Neuronal stem cell (in vitro differentiated cells): ENCODE measurements around the gene DNAH8.

Experiments used
- DNase-seq: peaks from one replicate; pipeline ENCODE4 v3.0.0-alpha.2; 2013; ENCODE audit warnings: low spot score
- H2AFZ ChIP-seq: one replicate; pipeline ENCODE4 v1.6.1; 2013; ENCODE audit warnings: mild to moderate bottlenecking, low read length, inconsistent platforms
- H2AK5ac ChIP-seq: 2 replicates; pipeline ENCODE4 v1.6.1; 2013; ENCODE audit warnings: low read depth, mild to moderate bottlenecking, inconsistent platforms, low read length, moderate library complexity, mixed read lengths
- H2BK120ac ChIP-seq: 2 replicates; pipeline ENCODE4 v1.6.1; 2013; ENCODE audit warnings: low read depth, mild to moderate bottlenecking, inconsistent platforms, low read length, moderate library complexity, mixed read lengths
- H2BK12ac ChIP-seq: one replicate; pipeline ENCODE4 v1.6.1; 2013; ENCODE audit warnings: low read length, inconsistent platforms
- H2BK15ac ChIP-seq: 2 replicates; pipeline ENCODE4 v1.6.1; 2013; ENCODE audit warnings: mild to moderate bottlenecking, low read length, inconsistent platforms, mixed read lengths
- H2BK5ac ChIP-seq: one replicate; pipeline ENCODE4 v1.6.1; 2013; ENCODE audit warnings: inconsistent platforms, mild to moderate bottlenecking, low read length, moderate library complexity
- H3K14ac ChIP-seq: one replicate; pipeline ENCODE4 v1.6.1; 2013; ENCODE audit warnings: low read length, inconsistent platforms
- H3K18ac ChIP-seq: 2 replicates; pipeline ENCODE4 v1.6.1; 2013; ENCODE audit warnings: low read length, inconsistent platforms
- H3K23ac ChIP-seq: 2 replicates; pipeline ENCODE4 v1.6.1; 2013; ENCODE audit warnings: low read depth, mild to moderate bottlenecking, mixed read lengths, low read length, inconsistent platforms; ENCODE audit not compliant: poor library complexity
- H3K27ac ChIP-seq: replicated peaks from 3 replicates; pipeline ENCODE4 v1.5.1; 2013; ENCODE audit warnings: low read length, inconsistent platforms
- H3K27me3 ChIP-seq, 3 experiments: 2 replicates each; pipeline ENCODE4 v1.6.1; 2013; ENCODE audit warnings: low read length in 3 of 3, mild to moderate bottlenecking in 2 of 3, inconsistent platforms in 1 of 3, low read depth in 1 of 3, mixed read lengths in 1 of 3, moderate library complexity in 1 of 3; ENCODE audit not compliant: control insufficient read depth in 3 of 3, insufficient read depth in 3 of 3
- H3K36me3 ChIP-seq, 2 donors: replicated peaks in 1 of 2; 2 replicates each; pipeline ENCODE4 v1.6.1; 2013; ENCODE audit warnings: low read length in 2 of 2; ENCODE audit not compliant: control insufficient read depth in 2 of 2, insufficient read depth in 2 of 2
- H3K4ac ChIP-seq: 2 replicates; pipeline ENCODE4 v1.6.1; 2013; ENCODE audit warnings: inconsistent platforms, mild to moderate bottlenecking, low read length, moderate library complexity
- H3K4me1 ChIP-seq, 2 donors: 1 replicate in 1 of 2; 2 replicates in 1 of 2; pipeline ENCODE4 v1.6.1; 2013; ENCODE audit warnings: low read length in 2 of 2, low read depth in 1 of 2; ENCODE audit not compliant: control insufficient read depth in 2 of 2, insufficient read depth in 1 of 2
- H3K4me2 ChIP-seq: one replicate; pipeline ENCODE4 v1.6.1; 2013; ENCODE audit warnings: mild to moderate bottlenecking, low read length, inconsistent platforms; ENCODE audit not compliant: insufficient read depth, poor library complexity, severe bottlenecking
- H3K4me3 ChIP-seq, 2 donors: 2 replicates each; pipeline ENCODE4 v1.5.1; 2013; ENCODE audit warnings: low read length in 2 of 2, mild to moderate bottlenecking in 2 of 2, inconsistent platforms in 1 of 2, moderate library complexity in 1 of 2
- H3K79me1 ChIP-seq: one replicate; pipeline ENCODE4 v1.6.1; 2013; ENCODE audit warnings: low read depth, mild to moderate bottlenecking, inconsistent platforms, low read length, moderate library complexity
- H3K9ac ChIP-seq: one replicate; pipeline ENCODE4 v1.6.1; 2013; ENCODE audit warnings: mild to moderate bottlenecking, low read depth, low read length, inconsistent platforms; ENCODE audit not compliant: poor library complexity
- H3K9me3 ChIP-seq, 2 donors: replicated peaks in 1 of 2; 2 replicates each; pipeline versions ENCODE3 to v1.6.1; 2013; ENCODE audit warnings: low read length in 2 of 2, mild to moderate bottlenecking in 2 of 2, inconsistent platforms in 1 of 2, low read depth in 1 of 2, mixed read lengths in 1 of 2, moderate library complexity in 1 of 2; ENCODE audit not compliant: control insufficient read depth in 2 of 2, insufficient read depth in 1 of 2
- H4K8ac ChIP-seq: one replicate; pipeline ENCODE4 v1.6.1; 2013; ENCODE audit warnings: low read depth, mild to moderate bottlenecking, inconsistent platforms, low read length, moderate library complexity
- H4K91ac ChIP-seq: one replicate; pipeline ENCODE4 v1.6.1; 2013; ENCODE audit warnings: low read length, low read depth, mild to moderate bottlenecking, inconsistent platforms; ENCODE audit not compliant: poor library complexity
- WGBS, 2 donors: extraction: QIAGEN DNeasy Blood & Tissue Kit; methylation state at CpG; one replicate each; pipeline ENCODE4 v1.1.7; 2013; ENCODE audit warnings: missing lambda C conversion rate in 2 of 2, mixed read lengths in 1 of 2; ENCODE audit not compliant: insufficient read length in 2 of 2, insufficient replicate concordance in 1 of 2; ENCODE audit errors: extremely low coverage in 2 of 2; 5-methylcytosine and 5-hydroxymethylcytosine counted together

DNAH8 gene

DNA sequence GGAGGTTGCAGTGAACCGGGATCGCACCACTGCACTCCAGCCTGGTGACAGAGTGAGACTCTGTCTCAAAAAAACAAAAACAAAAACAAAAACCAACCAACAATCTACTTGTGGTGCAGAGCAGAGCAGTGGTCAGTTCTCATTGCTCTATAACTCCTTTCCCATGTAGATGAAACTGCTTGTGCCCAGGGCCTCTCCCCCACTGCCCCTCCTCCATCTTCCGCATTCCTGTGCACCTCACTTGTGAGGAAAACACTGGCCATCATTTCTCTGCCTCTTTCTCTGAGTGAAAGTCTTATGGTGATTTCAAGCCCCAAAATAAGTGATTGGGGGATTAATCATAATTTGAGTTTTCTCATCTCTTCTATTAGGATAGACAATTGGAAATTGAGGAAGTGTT lies 269.6 kb downstream of the DNAH8 start:
- H3K36me3 ChIP-seq: no peaks in the 10 kb centered on the region
- no peak overlapping the region for H3K4ac ChIP-seq
- DNase-seq: no peak
- no peak overlapping the region for H3K27ac ChIP-seq
- no peak overlapping the region for H2BK15ac ChIP-seq
- no peak overlapping the region for H3K18ac ChIP-seq
- no peak overlapping the region for H3K14ac ChIP-seq
- no peaks in the 10 kb centered on the region for H3K79me1 ChIP-seq
- H2BK12ac ChIP-seq: no peak overlapping the region
- H4K91ac ChIP-seq: no peak overlapping the region
- H3K9me3 ChIP-seq: no peaks in the 10 kb centered on the region
- H3K4me2 ChIP-seq: no peak overlapping the region
- H3K9ac ChIP-seq: no peak overlapping the region
- peaks cover 0 to 4% of the 10 kb centered on the region in 2 donors for H3K4me1 ChIP-seq
- no peak overlapping the region for H3K4me3 ChIP-seq
- no peak overlapping the region for H2AFZ ChIP-seq
- peaks cover 0 to 36% (median 0%) of the 10 kb centered on the region in 3 experiments for H3K27me3 ChIP-seq
- no peak overlapping the region for H2AK5ac ChIP-seq
- H4K8ac ChIP-seq: no peak overlapping the region
- H2BK120ac ChIP-seq: no peak overlapping the region
- no CpG with 5 or more reads among the region's 3 CpGs for WGBS, 2 donors
- H2BK5ac ChIP-seq: no peak overlapping the region
- no peak overlapping the region for H3K23ac ChIP-seq

DNA sequence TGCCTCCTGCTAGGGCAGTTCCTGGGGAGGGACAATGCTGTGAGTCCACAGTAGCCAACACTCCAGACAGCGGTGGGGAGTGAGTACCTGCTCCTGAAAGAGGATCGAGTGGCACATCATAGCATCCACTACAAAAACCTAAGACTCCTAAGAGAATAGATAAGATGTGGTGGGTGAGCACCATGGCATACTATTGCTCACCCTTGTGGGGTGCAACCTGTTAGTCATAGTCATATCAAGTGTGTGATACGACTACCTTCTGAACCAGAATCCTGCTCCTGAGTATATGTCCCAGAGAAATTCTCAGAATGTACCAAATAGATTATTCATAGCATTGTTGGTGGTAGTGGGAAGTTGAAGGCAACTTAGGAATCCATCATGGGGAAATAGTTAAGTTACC lies 270.7 kb downstream of the DNAH8 start:
- Histone ChIP-seq H2AFZ (no peak overlapping the region), H2BK15ac (peak overlapping the region; percentile 56), H2AK5ac (no peak overlapping the region), H3K4ac (no peak overlapping the region), H3K27me3 (peaks cover 0 to 44% (median 0%) of the 10 kb centered on the region in 3 experiments), H3K9ac (no peak overlapping the region), H3K9me3 (no peaks in the 10 kb centered on the region), H3K4me3 (peak overlapping the region in 1 of 2 donors; percentile 26), H3K4me2 (no peak overlapping the region), H3K36me3 (no peaks in the 10 kb centered on the region), H3K18ac (no peak overlapping the region), H4K8ac (no peak overlapping the region), H2BK12ac (peak overlapping the region; percentile 11), H3K14ac (no peak overlapping the region), H4K91ac (no peak overlapping the region), H3K27ac (no peak overlapping the region), H2BK5ac (no peak overlapping the region), H3K79me1 (no peaks in the 10 kb centered on the region), H3K23ac (peak overlapping the region; percentile 52), H3K4me1 (peaks cover 0 to 4% of the 10 kb centered on the region in 2 donors), H2BK120ac (no peak overlapping the region)
- no CpG with 5 or more reads among the region's 3 CpGs for WGBS, 2 donors
- DNase-seq: no peak

DNA sequence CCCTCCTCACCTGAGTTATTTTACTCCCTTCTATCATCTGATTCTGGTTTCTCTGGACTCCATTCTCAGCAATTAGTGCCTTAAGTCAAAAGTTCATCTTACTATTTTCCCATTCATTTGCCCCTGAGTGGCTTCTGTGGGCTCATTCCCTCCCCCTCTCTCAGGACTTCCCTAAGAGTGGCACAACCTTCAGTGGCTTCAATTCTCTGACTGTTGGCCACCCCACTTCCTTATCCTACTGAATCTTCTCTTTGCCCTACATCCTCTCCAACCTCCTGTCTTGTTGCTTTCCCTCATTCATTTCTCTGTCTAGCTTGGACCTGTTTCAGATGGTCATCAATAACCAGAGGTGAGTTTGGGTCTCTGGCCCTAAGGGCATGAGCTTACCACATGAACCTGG lies 272.4 kb downstream of the DNAH8 start:
- no peak overlapping the region for H4K8ac ChIP-seq
- H3K14ac ChIP-seq: no peak overlapping the region
- no peaks in the 10 kb centered on the region for H3K79me1 ChIP-seq
- H3K18ac ChIP-seq: no peak overlapping the region
- H2AFZ ChIP-seq: no peak overlapping the region
- no peak overlapping the region for H2BK15ac ChIP-seq
- peaks cover 0 to 47% (median 0%) of the 10 kb centered on the region in 3 experiments for H3K27me3 ChIP-seq
- H3K4ac ChIP-seq: no peak overlapping the region
- H3K9me3 ChIP-seq: no peaks in the 10 kb centered on the region
- no peak overlapping the region for H3K27ac ChIP-seq
- H3K36me3 ChIP-seq: no peaks in the 10 kb centered on the region
- no peak overlapping the region for H2AK5ac ChIP-seq
- H3K4me2 ChIP-seq: no peak overlapping the region
- H3K4me1 ChIP-seq: peaks cover 0 to 4% of the 10 kb centered on the region in 2 donors
- H2BK12ac ChIP-seq: no peak overlapping the region
- no peak overlapping the region for H3K4me3 ChIP-seq
- H2BK5ac ChIP-seq: no peak overlapping the region
- no peak overlapping the region for H3K23ac ChIP-seq
- no peak for DNase-seq
- no peak overlapping the region for H4K91ac ChIP-seq
- no peak overlapping the region for H3K9ac ChIP-seq
- H2BK120ac ChIP-seq: no peak overlapping the region

GRCh38 chr6:38988736-38989449 lies 273.8 kb downstream of the DNAH8 start:
- H2AK5ac ChIP-seq: no peak overlapping the region
- H3K9ac ChIP-seq: no peak overlapping the region
- no peak overlapping the region for H4K8ac ChIP-seq
- H2AFZ ChIP-seq: no peak overlapping the region
- H3K23ac ChIP-seq: no peak overlapping the region
- H3K27me3 ChIP-seq: peaks cover 0 to 45% (median 0%) of the 10 kb centered on the region in 3 experiments
- no peak overlapping the region for H2BK12ac ChIP-seq
- H3K27ac ChIP-seq: no peak overlapping the region
- H4K91ac ChIP-seq: no peak overlapping the region
- DNase-seq: no peak
- no peak overlapping the region for H3K4me2 ChIP-seq
- no CpG with 5 or more reads among the region's 8 CpGs for WGBS, 2 donors
- no peak overlapping the region for H2BK5ac ChIP-seq
- H3K36me3 ChIP-seq: no peaks in the 10 kb centered on the region
- H2BK15ac ChIP-seq: no peak overlapping the region
- H2BK120ac ChIP-seq: no peak overlapping the region
- no peak overlapping the region for H3K18ac ChIP-seq
- H3K9me3 ChIP-seq: no peaks in the 10 kb centered on the region
- no peak overlapping the region for H3K14ac ChIP-seq
- no peak overlapping the region for H3K4ac ChIP-seq
- H3K4me3 ChIP-seq: no peak overlapping the region
- H3K79me1 ChIP-seq: no peaks in the 10 kb centered on the region
- peaks cover 0 to 2% of the 10 kb centered on the region in 2 donors for H3K4me1 ChIP-seq
